Immature natural killer cell (primary cell): ENCODE results near the gene HK3. TPM values are rescaled to one million over a fixed set of nuclear protein-coding genes. Genes with fewer than 3 reads are reported as not detected.

Source experiments
- DNase-seq, 3 donors: peaks; one replicate each; pipeline ENCODE4 v3.0.0; 2022; ENCODE audit warnings: mixed read lengths in 1 of 3
- H3K27ac Mint-ChIP-seq, 6 donors: one replicate each; pipeline ENCODE4 v1.8.0; 2020; ENCODE audit warnings: mixed read lengths in 6 of 6, mild to moderate bottlenecking in 5 of 6, inconsistent platforms in 4 of 6, moderate library complexity in 3 of 6
- H3K27me3 Mint-ChIP-seq, 3 donors: one replicate each; pipeline ENCODE4 v1.8.0; 2020 to 2021; ENCODE audit warnings: low read depth in 3 of 3, mild to moderate bottlenecking in 3 of 3, mixed read lengths in 3 of 3, moderate library complexity in 3 of 3, inconsistent platforms in 1 of 3
- H3K36me3 Mint-ChIP-seq, 3 donors: one replicate each; pipeline ENCODE4 v1.8.0; 2020; ENCODE audit warnings: mixed read lengths in 3 of 3, inconsistent platforms in 2 of 3, mild to moderate bottlenecking in 2 of 3
- H3K4me1 Mint-ChIP-seq, 2 donors: one replicate each; pipeline ENCODE4 v1.8.0; 2020; ENCODE audit warnings: inconsistent platforms in 2 of 2, mild to moderate bottlenecking in 2 of 2, mixed read lengths in 2 of 2, moderate library complexity in 1 of 2
- H3K4me3 Mint-ChIP-seq, 5 donors: one replicate each; pipeline ENCODE4 v1.8.0; 2020; ENCODE audit warnings: mild to moderate bottlenecking in 5 of 5, mixed read lengths in 5 of 5, inconsistent platforms in 3 of 5, moderate library complexity in 3 of 5
- H3K9me3 Mint-ChIP-seq, 6 donors: one replicate each; pipeline ENCODE4 v1.8.0; 2020; ENCODE audit warnings: mild to moderate bottlenecking in 6 of 6, mixed read lengths in 6 of 6, inconsistent platforms in 4 of 6, moderate library complexity in 3 of 6
- polyA plus RNA-seq, 3 donors: library from polyadenylated mRNA; unstranded; fragments of 300-500 nt; fragmentation: Illumina TruSeq; gene quantifications; one replicate each; pipeline ENCODE4 v1.2.3, GENCODE V29; 2021

The HK3 gene
- polyA plus RNA-seq, 3 donors from 2014 or later = 0.21 to 2.5 (median 2.4) TPM

- no peaks in the 10 kb centered on the region for H3K36me3 Mint-ChIP-seq
- H3K27ac Mint-ChIP-seq = no peak overlapping the region
- peaks cover 5 to 6% of the 10 kb centered on the region in 2 donors for H3K4me1 Mint-ChIP-seq
- H3K9me3 Mint-ChIP-seq = no peaks in the 10 kb centered on the region
- no peak for DNase-seq
- no peak overlapping the region for H3K4me3 Mint-ChIP-seq
- H3K27me3 Mint-ChIP-seq = peaks cover 8 to 19% (median 12%) of the 10 kb centered on the region in 3 donors
Measured at GRCh38 chr5:176866707-176867310, 32.3 kb downstream of the HK3 start.

DNA sequence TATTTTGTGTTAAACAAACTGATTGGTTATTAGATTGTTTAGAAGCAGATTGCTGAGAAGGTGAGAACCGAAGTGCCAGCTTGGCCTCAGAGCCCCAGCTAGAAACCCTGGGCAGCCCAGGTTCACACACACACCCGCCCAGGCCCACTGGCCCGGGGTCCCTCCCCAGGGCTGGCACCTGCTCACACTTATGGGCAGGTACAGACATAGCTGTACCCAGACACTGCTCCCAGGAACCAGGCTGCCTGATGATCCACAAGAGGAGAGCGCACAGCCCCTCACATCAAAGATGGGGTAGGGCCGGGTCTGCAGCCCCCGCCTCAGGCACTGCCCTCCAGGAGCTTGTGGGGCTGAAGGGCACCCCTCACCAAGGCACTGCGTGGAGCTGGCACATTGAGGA lies 33.2 kb downstream of the HK3 start:
- H3K9me3 Mint-ChIP-seq = no peaks in the 10 kb centered on the region
- no peak for DNase-seq
- H3K4me1 Mint-ChIP-seq = peaks cover 5 to 6% of the 10 kb centered on the region in 2 donors
- H3K27ac Mint-ChIP-seq = no peak overlapping the region
- no peaks in the 10 kb centered on the region for H3K36me3 Mint-ChIP-seq
- peaks cover 8 to 18% (median 12%) of the 10 kb centered on the region in 3 donors for H3K27me3 Mint-ChIP-seq
- no peak overlapping the region for H3K4me3 Mint-ChIP-seq

DNA sequence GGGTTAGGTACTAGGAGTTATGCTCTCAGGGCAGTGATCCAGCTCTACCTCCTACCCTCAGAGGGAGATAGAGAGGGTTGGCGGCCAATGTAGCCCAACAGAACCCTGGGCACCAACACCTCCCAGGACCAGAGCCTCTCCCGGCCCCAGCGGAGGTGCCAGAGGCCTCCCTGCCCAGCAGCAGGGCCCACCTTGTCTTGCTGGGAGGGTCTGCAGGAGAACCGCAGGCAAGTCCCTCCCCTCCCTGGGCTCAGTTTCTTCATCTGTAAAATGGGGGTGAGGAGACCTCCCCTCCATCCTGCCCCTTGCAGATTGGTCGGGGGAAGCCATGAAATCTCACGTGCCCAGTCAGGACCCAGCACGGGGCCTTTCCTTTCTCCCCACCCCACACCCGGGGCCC lies 34.4 kb downstream of the HK3 start:
- Mint-ChIP-seq H3K27ac (no peak overlapping the region), H3K4me3 (no peak overlapping the region), H3K9me3 (no peaks in the 10 kb centered on the region), H3K4me1 (no peaks in the 10 kb centered on the region), H3K27me3 (peaks cover 4 to 15% (median 8%) of the 10 kb centered on the region in 3 donors), H3K36me3 (no peaks in the 10 kb centered on the region)
- DNase-seq = no peak

DNA sequence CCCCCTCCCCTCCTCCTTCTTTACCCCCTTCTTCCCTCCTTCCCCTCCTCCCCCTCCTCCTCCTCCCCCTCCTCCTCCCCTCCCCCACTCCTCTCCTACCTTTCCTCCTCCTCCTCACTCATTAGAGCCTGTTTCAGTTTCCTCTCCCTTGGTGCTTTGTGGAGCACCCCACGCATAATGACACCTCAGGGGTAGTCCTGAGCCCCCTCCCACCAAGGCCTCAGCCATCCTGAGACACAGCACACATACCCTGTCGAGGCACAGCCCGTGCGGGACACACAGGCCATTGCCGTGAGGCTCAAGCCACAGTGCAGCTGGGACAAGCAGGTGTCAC lies 35.4 kb downstream of the HK3 start:
- no peak for DNase-seq
- Mint-ChIP-seq H3K27ac (no peak overlapping the region), H3K4me1 (no peaks in the 10 kb centered on the region), H3K36me3 (no peaks in the 10 kb centered on the region), H3K27me3 (peaks cover 4 to 15% (median 8%) of the 10 kb centered on the region in 3 donors), H3K9me3 (no peaks in the 10 kb centered on the region), H3K4me3 (no peak overlapping the region)

DNA sequence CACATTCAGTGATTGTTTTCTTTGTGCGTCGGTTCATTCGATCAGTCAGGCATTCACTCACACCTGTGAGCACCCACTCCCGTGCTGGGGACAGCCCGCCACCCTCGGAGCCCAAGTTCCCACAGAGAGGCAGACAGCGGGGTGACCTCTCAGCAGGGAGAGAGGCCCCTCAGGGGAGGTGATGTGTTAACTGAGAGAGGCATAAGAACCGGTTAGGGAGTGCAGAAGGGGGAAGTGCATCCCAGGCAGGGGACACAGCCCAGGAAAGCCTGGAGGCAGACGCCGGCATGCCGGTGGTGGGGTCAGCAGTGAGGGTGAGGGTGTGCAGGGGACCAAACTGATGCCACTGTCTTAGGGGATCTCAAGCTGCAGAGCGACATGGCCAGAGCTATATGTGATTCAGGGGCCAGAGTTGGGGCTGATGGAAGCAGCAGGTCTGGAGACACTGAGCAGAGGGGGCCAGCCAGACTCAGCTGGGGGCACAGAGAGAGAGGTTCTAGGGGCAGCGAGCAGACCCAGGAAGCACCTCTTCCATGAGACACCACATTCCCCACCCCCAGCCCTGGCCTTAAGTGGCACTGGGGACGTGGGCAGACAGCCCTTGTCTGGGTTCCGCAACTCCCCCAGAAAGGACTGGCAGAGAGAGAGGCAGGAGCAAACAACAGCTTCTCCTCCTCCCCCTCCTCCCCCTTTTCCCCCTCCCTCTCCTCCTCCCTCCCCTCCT lies 35.9 kb downstream of the HK3 start:
- no peaks in the 10 kb centered on the region for H3K4me1 Mint-ChIP-seq
- no peak overlapping the region for H3K27ac Mint-ChIP-seq
- no peaks in the 10 kb centered on the region for H3K9me3 Mint-ChIP-seq
- H3K4me3 Mint-ChIP-seq = no peak overlapping the region
- peaks cover 4 to 15% (median 6%) of the 10 kb centered on the region in 3 donors for H3K27me3 Mint-ChIP-seq
- H3K36me3 Mint-ChIP-seq = no peaks in the 10 kb centered on the region
- DNase-seq = no peak

DNA sequence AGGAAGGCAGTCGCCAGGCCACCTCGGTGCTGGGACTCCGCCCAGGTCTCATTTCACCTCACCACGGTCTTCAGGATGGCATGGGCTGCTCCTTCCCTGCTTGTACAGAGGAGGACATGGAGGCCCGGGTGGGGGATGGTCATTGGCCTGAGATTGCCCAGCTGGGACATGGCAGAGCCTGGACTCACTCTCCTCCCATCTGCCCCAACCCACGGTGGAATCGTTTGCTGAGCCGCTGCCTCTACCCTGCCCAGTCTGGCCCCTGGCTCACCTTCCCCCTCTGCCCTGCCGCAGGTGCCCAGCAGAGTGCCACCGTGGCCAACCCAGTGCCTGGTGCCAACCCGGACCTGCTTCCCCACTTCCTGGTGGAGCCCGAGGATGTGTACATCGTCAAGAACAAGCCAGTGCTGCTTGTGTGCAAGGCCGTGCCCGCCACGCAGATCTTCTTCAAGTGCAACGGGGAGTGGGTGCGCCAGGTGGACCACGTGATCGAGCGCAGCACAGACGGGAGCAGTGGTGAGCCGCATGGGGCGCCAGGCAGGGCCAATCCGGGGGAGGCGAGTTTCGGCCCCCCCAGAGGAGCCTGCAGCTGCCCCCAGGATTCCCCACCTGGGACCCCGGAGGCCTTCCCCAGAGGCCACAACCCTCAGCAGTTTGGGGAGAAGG lies 36.7 kb downstream of the HK3 start:
- peaks cover 1 to 12% (median 6%) of the 10 kb centered on the region in 3 donors for H3K27me3 Mint-ChIP-seq
- H3K27ac Mint-ChIP-seq = no peak overlapping the region
- DNase-seq = no peak
- H3K36me3 Mint-ChIP-seq = no peaks in the 10 kb centered on the region
- no peaks in the 10 kb centered on the region for H3K9me3 Mint-ChIP-seq
- H3K4me1 Mint-ChIP-seq = no peaks in the 10 kb centered on the region
- H3K4me3 Mint-ChIP-seq = no peak overlapping the region

GRCh38 chr5:176861276-176861675 lies 37.9 kb downstream of the HK3 start:
- Mint-ChIP-seq H3K9me3 (no peaks in the 10 kb centered on the region), H3K4me1 (no peaks in the 10 kb centered on the region), H3K4me3 (no peak overlapping the region), H3K36me3 (no peaks in the 10 kb centered on the region), H3K27me3 (peaks cover 1 to 8% (median 6%) of the 10 kb centered on the region in 3 donors), H3K27ac (no peak overlapping the region)
- DNase-seq = no peak

- DNase-seq = no peak
- H3K36me3 Mint-ChIP-seq = no peaks in the 10 kb centered on the region
- H3K27me3 Mint-ChIP-seq = peaks cover 0 to 6% (median 2%) of the 10 kb centered on the region in 3 donors
- H3K4me1 Mint-ChIP-seq = no peaks in the 10 kb centered on the region
- H3K27ac Mint-ChIP-seq = peak overlapping the region in 1 of 6 donors; percentile 50
- no peaks in the 10 kb centered on the region for H3K9me3 Mint-ChIP-seq
- no peak overlapping the region for H3K4me3 Mint-ChIP-seq
Measured at GRCh38 chr5:176860381-176860780, 38.8 kb downstream of the HK3 start.

DNA sequence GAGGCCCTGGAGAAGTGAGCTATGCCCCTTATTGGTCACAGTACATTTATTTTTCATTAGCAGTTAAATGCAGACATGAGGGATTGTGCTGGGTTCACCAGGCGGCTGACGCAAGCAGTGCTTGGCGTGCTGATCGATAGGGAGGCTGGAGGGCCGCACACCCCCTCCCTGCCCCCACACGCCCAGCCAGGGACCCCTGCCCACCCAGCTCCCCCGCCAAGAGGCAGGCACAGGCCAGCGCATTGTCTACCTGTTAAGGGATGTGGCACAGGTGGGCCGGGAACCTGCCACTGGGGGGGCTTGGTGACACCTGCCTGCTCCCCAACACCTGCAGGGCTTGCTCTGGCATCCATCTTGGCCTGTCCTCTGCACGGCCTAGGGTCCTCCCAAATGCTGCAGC lies 39.2 kb downstream of the HK3 start:
- no peaks in the 10 kb centered on the region for H3K4me1 Mint-ChIP-seq
- no peak overlapping the region for H3K4me3 Mint-ChIP-seq
- peaks cover 0 to 8% (median 2%) of the 10 kb centered on the region in 3 donors for H3K27me3 Mint-ChIP-seq
- H3K36me3 Mint-ChIP-seq = no peaks in the 10 kb centered on the region
- peak overlapping the region in 1 of 6 donors; percentile 50 for H3K27ac Mint-ChIP-seq
- no peak for DNase-seq
- no peaks in the 10 kb centered on the region for H3K9me3 Mint-ChIP-seq

GRCh38 chr5:176857894-176858273 lies 41.3 kb downstream of the HK3 start:
- no peaks in the 10 kb centered on the region for H3K4me1 Mint-ChIP-seq
- H3K27ac Mint-ChIP-seq = no peak overlapping the region
- no peak for DNase-seq
- H3K4me3 Mint-ChIP-seq = no peak overlapping the region
- H3K9me3 Mint-ChIP-seq = no peaks in the 10 kb centered on the region
- H3K27me3 Mint-ChIP-seq = peaks cover 0 to 6% (median 2%) of the 10 kb centered on the region in 3 donors
- no peaks in the 10 kb centered on the region for H3K36me3 Mint-ChIP-seq

GRCh38 chr5:176857216-176857893 lies 41.8 kb downstream of the HK3 start:
- peaks cover 0 to 6% (median 2%) of the 10 kb centered on the region in 3 donors for H3K27me3 Mint-ChIP-seq
- no peaks in the 10 kb centered on the region for H3K4me1 Mint-ChIP-seq
- no peaks in the 10 kb centered on the region for H3K36me3 Mint-ChIP-seq
- DNase-seq = no peak
- no peak overlapping the region for H3K27ac Mint-ChIP-seq
- H3K9me3 Mint-ChIP-seq = no peaks in the 10 kb centered on the region
- H3K4me3 Mint-ChIP-seq = no peak overlapping the region

DNA sequence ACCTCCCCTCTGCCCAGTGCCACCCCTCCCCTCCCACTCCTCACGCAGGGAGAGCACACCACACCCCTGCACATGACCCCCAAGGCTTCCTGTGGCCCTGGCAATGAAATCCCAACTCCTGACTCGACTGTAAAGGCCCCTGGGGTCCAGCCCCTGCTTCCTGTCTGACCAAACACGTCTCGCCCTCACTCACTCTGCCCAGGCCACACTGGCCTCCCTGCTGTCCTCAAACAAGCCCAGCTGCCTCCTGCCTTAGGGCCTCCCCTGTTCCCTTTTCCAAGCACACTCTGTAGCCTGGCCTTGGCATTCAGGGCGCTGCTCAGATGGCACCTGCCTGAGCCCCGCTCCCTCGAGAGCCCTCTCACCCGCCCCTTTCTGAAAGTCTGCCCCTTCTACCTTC lies 42.4 kb downstream of the HK3 start:
- Mint-ChIP-seq H3K36me3 (no peaks in the 10 kb centered on the region), H3K27me3 (peaks cover 0 to 8% (median 6%) of the 10 kb centered on the region in 3 donors), H3K27ac (no peak overlapping the region), H3K4me1 (no peaks in the 10 kb centered on the region), H3K9me3 (no peaks in the 10 kb centered on the region), H3K4me3 (no peak overlapping the region)
- DNase-seq = no peak

GRCh38 chr5:176855598-176855997 lies 43.5 kb downstream of the HK3 start:
- Mint-ChIP-seq H3K27ac (no peak overlapping the region), H3K27me3 (peaks cover 0 to 8% (median 6%) of the 10 kb centered on the region in 3 donors), H3K9me3 (no peaks in the 10 kb centered on the region), H3K4me1 (no peaks in the 10 kb centered on the region), H3K36me3 (no peaks in the 10 kb centered on the region), H3K4me3 (no peak overlapping the region)
- no peak for DNase-seq

- H3K4me3 Mint-ChIP-seq = no peak overlapping the region
- no peaks in the 10 kb centered on the region for H3K9me3 Mint-ChIP-seq
- no peak for DNase-seq
- no peaks in the 10 kb centered on the region for H3K36me3 Mint-ChIP-seq
- no peak overlapping the region for H3K27ac Mint-ChIP-seq
- no peaks in the 10 kb centered on the region for H3K4me1 Mint-ChIP-seq
- H3K27me3 Mint-ChIP-seq = peaks cover 0 to 8% (median 8%) of the 10 kb centered on the region in 3 donors
Measured at GRCh38 chr5:176854164-176854563, 45.0 kb downstream of the HK3 start.
